ENCODE data around the gene NOL8.

The NOL8 gene

DNA sequence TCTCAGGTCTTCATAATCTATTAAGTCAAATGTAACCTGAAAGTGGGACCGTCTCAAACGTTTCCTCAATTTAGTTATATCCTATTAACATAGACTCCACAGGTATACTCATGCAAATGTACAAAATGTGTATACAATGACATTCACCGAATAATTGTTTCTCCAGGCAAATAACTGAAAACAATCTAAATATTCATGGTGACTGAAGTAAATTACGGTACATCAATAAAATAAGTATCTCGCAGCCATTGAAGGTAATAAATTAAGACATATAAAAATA, 32.1 kb downstream of the NOL8 start:
- H2AFZ ChIP-seq (ENCODE audit: low read length) = peak overlapping the region; percentile 80
- H3F3A ChIP-seq (ENCODE audit: insufficient read depth, low read length) = peaks cover 24% of the 10 kb centered on the region
- peaks cover 19% of the 10 kb centered on the region for H3K4me1 ChIP-seq (ENCODE audit: low read length)
- no peaks in the 10 kb centered on the region for H3K9me3 ChIP-seq (replicated peaks; ENCODE audit: insufficient read depth, low read length)
- H3K27me3 ChIP-seq (replicated peaks; ENCODE audit: insufficient read depth, low read length) = no peaks in the 10 kb centered on the region
- peak overlapping the region; percentile 80 for H3K4me2 ChIP-seq (ENCODE audit: low read depth, low read length)
- no peaks in the 10 kb centered on the region for H3K9me2 ChIP-seq (replicated peaks; ENCODE audit: insufficient read depth, low read length)
- peaks cover 83% of the 10 kb centered on the region for H3K79me2 ChIP-seq (ENCODE audit: low read length)
- peak overlapping the region; percentile 79; the same call in 1 of the 2 replicates for H3K27ac ChIP-seq (ENCODE audit: low read length)
- 0 out of 2 replicates have a peak, but pooled peaks cover 4% of the 10 kb centered on the region for H4K20me1 ChIP-seq (ENCODE audit: insufficient read depth, low read length)
- no peak for DNase-seq
- peak overlapping the region; percentile 91 for H3K9ac ChIP-seq (ENCODE audit: low read length)
- H3K4me3 ChIP-seq (ENCODE audit: low read length) = peak overlapping the region; percentile 94
- peaks cover 6% of the 10 kb centered on the region; the same call in 1 of the 2 replicates for H3K36me3 ChIP-seq (replicated peaks; ENCODE audit: insufficient read depth, low read length)
- TF ChIP-seq EZH2phosphoT487 (IDR thresholded peaks at IDR 0.05; ENCODE audit: low read length) (no peak), EZH2 (optimal IDR thresholded peaks at IDR 0.05; ENCODE audit: low read depth, low read length) (no peak)
- TF ChIP-seq, protein P1, sequence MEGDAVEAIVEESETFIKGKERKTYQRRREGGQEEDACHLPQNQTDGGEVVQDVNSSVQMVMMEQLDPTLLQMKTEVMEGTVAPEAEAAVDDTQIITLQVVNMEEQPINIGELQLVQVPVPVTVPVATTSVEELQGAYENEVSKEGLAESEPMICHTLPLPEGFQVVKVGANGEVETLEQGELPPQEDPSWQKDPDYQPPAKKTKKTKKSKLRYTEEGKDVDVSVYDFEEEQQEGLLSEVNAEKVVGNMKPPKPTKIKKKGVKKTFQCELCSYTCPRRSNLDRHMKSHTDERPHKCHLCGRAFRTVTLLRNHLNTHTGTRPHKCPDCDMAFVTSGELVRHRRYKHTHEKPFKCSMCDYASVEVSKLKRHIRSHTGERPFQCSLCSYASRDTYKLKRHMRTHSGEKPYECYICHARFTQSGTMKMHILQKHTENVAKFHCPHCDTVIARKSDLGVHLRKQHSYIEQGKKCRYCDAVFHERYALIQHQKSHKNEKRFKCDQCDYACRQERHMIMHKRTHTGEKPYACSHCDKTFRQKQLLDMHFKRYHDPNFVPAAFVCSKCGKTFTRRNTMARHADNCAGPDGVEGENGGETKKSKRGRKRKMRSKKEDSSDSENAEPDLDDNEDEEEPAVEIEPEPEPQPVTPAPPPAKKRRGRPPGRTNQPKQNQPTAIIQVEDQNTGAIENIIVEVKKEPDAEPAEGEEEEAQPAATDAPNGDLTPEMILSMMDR (IDR thresholded peaks at IDR 0.05; ENCODE audit: low read length) = no peak

DNA sequence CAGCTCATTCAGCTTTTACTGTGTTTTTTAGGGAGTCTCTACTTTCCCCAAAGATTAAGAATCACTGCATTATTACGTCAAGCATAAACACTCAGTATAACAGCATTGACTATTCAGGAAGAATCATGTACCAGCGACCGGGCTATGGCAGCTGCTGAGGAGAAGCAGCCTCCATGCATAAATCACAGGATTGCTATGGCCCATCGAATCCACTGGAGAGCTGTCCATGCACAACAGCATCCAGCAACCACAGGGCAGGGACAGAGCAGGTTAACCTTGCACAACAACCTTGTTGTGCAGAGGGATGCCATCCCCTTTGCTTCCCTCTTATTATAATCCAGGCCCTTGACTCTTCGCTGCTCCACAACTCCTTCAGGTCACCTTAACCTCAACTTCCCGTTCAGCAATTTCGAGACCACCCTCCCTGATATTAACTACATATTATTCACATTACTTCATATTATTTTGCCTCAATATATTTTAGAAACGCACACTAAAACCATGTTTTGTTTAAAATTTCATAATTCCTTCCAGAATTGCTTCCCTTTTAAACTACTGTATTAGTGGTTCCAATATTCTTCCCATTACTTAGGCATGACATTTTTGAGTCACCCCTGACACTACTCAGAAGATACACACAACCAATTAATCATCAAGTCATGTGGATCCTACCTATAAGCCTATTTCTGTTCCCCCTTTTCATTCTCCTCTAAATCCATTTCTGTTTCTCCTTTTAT, 32.6 kb downstream of the NOL8 start:
- Histone ChIP-seq H3K4me3 (ENCODE audit: low read length) (peak overlapping the region; percentile 94), H3K4me1 (ENCODE audit: low read length) (peaks cover 17% of the 10 kb centered on the region), H3K9me3 (replicated peaks; ENCODE audit: insufficient read depth, low read length) (no peaks in the 10 kb centered on the region), H3K4me2 (ENCODE audit: low read depth, low read length) (peak overlapping the region; percentile 80), H3F3A (ENCODE audit: insufficient read depth, low read length) (peaks cover 19% of the 10 kb centered on the region), H3K79me2 (ENCODE audit: low read length) (peaks cover 88% of the 10 kb centered on the region), H3K27me3 (replicated peaks; ENCODE audit: insufficient read depth, low read length) (no peaks in the 10 kb centered on the region), H3K9ac (ENCODE audit: low read length) (peak overlapping the region; percentile 91), H4K20me1 (ENCODE audit: insufficient read depth, low read length) (0 out of 2 replicates have a peak, but pooled peaks cover 4% of the 10 kb centered on the region), H3K36me3 (replicated peaks; ENCODE audit: insufficient read depth, low read length) (peaks cover 10% of the 10 kb centered on the region; the same call in 1 of the 2 replicates), H3K9me2 (replicated peaks; ENCODE audit: insufficient read depth, low read length) (no peaks in the 10 kb centered on the region), H3K27ac (ENCODE audit: low read length) (peak overlapping the region; percentile 79; the same call in 1 of the 2 replicates), H2AFZ (ENCODE audit: low read length) (peak overlapping the region; percentile 80; the same call in 1 of the 2 replicates)
- DNase-seq = no peak
- TF ChIP-seq EZH2phosphoT487 (IDR thresholded peaks at IDR 0.05; ENCODE audit: low read length) = no peak
- TF ChIP-seq EZH2 (optimal IDR thresholded peaks at IDR 0.05; ENCODE audit: low read depth, low read length) = no peak
- TF ChIP-seq, protein P1 (IDR thresholded peaks at IDR 0.05; ENCODE audit: low read length) = no peak

DNA sequence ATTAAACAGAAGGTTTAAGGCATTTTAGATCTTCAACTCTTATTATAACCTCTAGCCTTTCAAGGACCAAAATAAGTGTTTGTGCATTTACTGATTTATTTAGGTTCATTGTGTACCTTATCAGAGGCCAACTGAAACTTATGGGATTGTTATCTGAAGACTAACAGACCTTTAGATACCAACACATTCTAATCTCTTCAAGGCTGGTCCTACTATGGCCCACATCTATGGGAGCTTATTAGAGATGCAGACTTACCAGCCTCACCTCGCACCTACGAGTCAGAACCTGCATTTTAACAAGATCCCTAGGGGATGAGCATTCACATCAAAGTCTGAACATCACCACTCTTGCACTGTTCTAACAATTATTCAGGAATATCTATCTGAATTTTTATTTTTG, 33.6 kb downstream of the NOL8 start:
- Histone ChIP-seq H3F3A (ENCODE audit: insufficient read depth, low read length) (peaks cover 12% of the 10 kb centered on the region), H3K27ac (ENCODE audit: low read length) (no peak overlapping the region), H2AFZ (ENCODE audit: low read length) (no peak overlapping the region), H3K4me3 (ENCODE audit: low read length) (no peak overlapping the region), H4K20me1 (ENCODE audit: insufficient read depth, low read length) (peaks cover 10% of the 10 kb centered on the region; the same call in 1 of the 2 replicates), H3K4me2 (ENCODE audit: low read depth, low read length) (peak overlapping the region; percentile 80; the same call in 1 of the 2 replicates), H3K9ac (ENCODE audit: low read length) (no peak overlapping the region), H3K79me2 (ENCODE audit: low read length) (peaks cover 91% of the 10 kb centered on the region), H3K9me3 (replicated peaks; ENCODE audit: insufficient read depth, low read length) (no peaks in the 10 kb centered on the region), H3K36me3 (replicated peaks; ENCODE audit: insufficient read depth, low read length) (peaks cover 9% of the 10 kb centered on the region), H3K9me2 (replicated peaks; ENCODE audit: insufficient read depth, low read length) (no peaks in the 10 kb centered on the region), H3K4me1 (ENCODE audit: low read length) (peaks cover 10% of the 10 kb centered on the region; the same call in 1 of the 2 replicates), H3K27me3 (replicated peaks; ENCODE audit: insufficient read depth, low read length) (no peaks in the 10 kb centered on the region)
- no peak for TF ChIP-seq EZH2phosphoT487 (IDR thresholded peaks at IDR 0.05; ENCODE audit: low read length)
- TF ChIP-seq, protein P1 (IDR thresholded peaks at IDR 0.05; ENCODE audit: low read length) = no peak
- TF ChIP-seq EZH2 (optimal IDR thresholded peaks at IDR 0.05; ENCODE audit: low read depth, low read length) = no peak
- no peak for DNase-seq
